Islet precursor cell (in vitro differentiated cells): Measurements from ENCODE around the gene CDV3.
"Not testable (repeated sequence)": the region's sequence is repeated elsewhere in the genome, so short reads cannot be mapped to it uniquely, and the experiment has no call there.

Experiments used
- DNase-seq: peaks from one replicate; pipeline ENCODE4 v3.0.0-alpha.2; 2018

The CDV3 gene

GRCh38 chr3:133573629-133574194 lies at the start of gene CDV3:
TSS of gene CDV3 (plus strand) at chr3:133573686. CDS start at chr3:133574045, 359 bp downstream.
- peak; percentile 53 for DNase-seq

- not testable (repeated sequence) for DNase-seq
These were observed 49.7 kb upstream of the CDV3 start for GRCh38 chr3:133523758-133524157.

DNA sequence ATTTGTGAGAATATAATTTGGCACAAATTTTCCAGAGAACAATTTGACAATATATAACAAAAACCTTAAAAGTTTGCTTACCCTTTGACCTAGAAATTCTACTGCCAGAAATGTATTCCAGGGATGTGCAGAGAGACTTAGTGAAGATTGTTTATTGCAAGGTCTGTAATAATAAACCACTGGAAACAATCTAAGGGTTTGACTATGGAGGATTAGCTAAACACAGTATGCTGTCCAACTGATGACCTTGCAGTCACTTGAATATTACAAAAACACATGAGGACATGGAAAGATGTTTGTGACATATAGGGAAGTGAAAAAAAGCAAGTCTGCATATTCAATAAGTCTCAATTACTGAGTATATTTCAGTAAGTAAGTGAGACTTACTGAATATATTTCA lies 48.1 kb upstream of the CDV3 start:
- DNase-seq = no peak

DNA sequence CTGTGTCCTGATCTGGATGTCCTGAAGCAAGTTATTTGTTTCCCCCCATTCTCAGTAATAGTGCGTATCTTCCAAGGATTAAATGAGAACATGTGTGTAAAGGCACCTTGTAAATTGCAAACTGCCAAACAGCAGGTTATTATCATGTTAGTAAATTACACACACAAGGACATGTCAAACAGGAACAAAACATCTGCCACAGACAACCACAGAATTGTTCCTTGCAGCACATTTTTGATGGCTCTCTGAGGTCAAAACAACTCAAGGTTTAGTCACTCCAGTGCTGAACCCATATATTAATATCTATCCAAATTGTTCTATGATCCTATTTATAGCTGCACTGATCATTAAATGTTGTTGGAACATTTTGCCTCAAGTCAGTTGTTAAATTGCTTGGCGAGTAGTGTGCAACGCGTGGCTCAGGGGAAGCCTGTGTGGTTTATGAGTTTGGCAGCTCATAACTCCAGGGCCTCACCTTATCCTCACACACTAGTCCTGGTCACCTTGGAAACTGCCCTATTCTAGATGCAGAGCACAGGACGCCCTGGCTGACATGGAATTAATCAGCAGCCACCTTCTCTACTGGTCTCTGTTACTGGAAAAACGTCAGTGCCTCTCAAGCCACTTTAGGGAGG lies 46.3 kb upstream of the CDV3 start:
- DNase-seq = no peak

- no peak for DNase-seq
These were observed 43.7 kb upstream of the CDV3 start for GRCh38 chr3:133529809-133530208.

GRCh38 chr3:133531981-133532380 lies 41.5 kb upstream of the CDV3 start:
- no peak for DNase-seq

GRCh38 chr3:133532951-133533350 lies 40.5 kb upstream of the CDV3 start:
- no peak for DNase-seq

DNA sequence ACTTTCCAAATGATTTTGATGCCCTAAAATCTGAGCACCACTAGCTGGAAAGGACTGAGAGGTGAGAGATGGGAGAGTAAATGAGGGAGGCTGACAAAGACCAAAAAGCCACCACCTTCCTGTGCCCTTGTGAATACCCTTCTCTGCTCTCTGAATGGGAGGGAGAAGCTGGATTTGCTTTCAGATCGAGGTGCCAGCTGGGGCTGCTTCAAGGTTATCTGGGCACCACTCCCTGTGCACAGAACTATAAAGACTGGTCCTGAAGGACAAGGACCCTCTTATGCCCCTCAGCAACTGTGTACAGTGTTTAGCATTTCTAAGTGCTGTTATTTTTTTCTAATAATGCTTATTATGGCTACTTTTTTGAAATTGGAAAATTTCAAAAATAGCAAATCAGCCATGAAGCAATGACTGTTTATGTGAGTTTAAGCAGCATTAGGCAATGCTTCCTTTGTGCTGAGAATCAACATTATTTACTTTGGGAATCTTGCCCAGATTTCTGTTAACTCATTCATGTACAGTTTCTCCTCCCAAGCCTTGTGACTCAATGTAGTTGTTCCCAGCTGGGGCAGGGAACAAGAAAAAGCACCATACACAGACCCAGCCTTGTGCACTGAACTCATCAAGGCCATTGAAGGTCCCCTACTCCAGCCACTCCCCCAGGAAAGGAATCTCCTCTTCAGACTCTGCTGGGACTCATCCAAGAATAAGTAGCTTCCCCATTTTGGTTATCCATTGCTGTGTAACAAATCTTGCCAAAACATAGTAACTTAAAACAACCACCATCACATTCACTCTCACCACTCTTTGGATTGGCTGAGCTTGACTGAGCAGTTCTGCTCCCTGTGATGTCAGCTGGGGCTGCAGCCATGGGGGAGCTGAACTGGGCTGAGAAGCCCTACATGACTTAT lies 37.3 kb upstream of the CDV3 start:
- DNase-seq = no peak

DNA sequence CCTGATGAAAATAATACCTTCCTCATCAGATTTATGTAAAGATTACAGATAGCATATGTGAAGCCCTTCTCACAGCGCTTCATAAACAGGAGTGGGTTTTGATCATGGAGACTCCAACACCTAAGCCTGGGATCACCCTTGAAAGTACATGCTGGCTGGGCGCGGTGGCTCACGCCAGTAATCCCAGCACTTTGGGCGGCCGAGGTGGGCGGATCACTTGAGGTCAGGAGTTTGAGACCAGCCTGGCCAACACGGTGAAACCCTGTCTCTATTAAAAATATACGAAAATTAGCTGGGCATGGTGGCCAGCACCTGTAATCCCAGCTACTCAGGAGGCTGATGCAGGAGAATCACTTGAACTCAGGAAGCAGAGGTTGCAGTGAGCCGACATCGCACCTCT lies 36.4 kb upstream of the CDV3 start:
- DNase-seq = not testable (repeated sequence)

GRCh38 chr3:133538154-133538553 lies 35.3 kb upstream of the CDV3 start:
- DNase-seq = no peak

DNA sequence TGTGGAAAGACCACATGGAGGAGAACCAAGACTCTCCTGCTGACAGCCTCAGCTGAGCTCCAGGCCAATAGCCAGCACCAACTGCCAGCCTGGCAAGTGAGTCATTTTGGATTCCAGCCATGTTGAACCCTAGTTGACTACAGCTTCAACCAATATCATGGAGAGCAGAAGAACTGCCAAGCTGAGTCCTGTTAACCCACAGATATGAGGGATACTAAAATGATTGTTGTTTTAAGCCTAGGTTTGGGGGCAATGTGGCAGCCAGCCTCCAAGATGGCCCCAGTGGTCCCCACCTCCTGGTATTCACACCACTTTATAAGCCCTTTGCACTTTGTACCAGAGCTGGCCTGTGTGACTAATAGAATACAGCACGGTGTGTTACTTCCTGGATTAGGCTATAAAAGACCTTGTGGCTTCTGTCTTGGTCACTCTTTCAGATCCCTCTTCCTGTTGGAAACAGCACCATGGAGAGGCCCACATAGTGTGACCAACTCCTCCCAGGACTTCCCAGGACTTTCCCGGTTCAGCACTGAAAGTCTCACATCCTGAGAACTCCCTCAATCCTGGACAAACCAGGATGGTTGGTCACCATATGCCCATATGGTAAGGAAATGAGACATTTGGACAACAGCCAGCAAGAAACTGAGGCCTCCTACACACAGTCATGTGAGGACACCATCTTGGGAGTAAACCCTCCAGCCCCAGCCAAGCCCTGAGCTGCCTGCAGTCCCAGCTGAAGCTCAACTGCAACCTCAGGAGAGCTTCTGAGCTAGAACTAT lies 32.4 kb upstream of the CDV3 start:
- DNase-seq = no peak

GRCh38 chr3:133542871-133543270 lies 30.6 kb upstream of the CDV3 start:
- no peak for DNase-seq

GRCh38 chr3:133544983-133545382 lies 28.5 kb upstream of the CDV3 start:
- not testable (repeated sequence) for DNase-seq

DNA sequence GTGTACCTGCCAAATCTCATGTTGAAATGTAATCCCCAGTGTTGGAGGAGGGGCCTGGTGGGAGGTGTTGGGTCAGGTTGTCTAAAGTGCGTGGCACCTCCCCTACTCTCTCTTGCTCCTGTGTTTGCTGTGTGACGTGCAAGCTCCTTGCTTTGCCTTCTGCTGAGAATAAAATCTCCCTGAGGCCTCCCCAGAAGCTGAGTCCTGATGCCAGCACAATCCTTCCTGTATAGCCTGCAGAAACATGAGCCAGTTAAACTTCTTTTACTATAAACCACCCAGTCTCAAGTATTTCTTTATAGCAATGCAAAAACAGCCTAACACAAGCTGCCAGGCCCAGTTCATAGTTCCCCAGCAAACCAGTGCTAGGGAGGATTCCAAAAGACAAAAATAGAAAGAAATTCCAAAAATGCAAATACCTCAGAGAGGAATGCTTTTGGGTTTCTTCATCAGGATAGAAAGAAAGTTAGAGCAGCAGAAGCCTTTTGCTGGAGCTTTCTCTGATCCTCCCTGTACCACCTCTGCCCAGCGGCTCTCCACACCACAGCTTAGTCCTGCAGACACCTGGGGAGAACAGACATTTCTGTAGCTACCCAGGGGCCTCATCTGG lies 25.9 kb upstream of the CDV3 start:
- DNase-seq = peak; percentile 73

- no peak for DNase-seq
These were observed 25.4 kb upstream of the CDV3 start for GRCh38 chr3:133548090-133548489.

DNA sequence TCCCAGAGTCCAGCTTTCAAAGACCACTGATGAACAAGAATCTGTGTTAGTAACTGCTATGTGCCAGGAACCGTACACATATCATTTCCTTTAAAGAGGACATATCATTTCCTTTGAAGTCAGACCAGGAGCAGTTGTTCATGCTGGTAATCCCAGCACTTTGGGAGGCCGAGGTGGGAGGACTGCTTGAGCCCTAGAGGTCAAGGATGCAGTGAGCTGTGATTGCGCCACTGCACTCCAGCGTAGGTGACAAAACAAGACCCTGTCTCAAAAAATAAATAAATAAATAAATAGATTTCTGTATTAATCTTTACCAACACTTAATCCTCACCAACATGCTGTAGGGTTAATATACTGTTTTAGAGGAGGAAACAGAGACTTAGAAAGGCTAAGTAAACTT lies 23.9 kb upstream of the CDV3 start:
- no peak for DNase-seq

GRCh38 chr3:133551589-133551988 lies 21.9 kb upstream of the CDV3 start:
- DNase-seq = not testable (repeated sequence)

DNA sequence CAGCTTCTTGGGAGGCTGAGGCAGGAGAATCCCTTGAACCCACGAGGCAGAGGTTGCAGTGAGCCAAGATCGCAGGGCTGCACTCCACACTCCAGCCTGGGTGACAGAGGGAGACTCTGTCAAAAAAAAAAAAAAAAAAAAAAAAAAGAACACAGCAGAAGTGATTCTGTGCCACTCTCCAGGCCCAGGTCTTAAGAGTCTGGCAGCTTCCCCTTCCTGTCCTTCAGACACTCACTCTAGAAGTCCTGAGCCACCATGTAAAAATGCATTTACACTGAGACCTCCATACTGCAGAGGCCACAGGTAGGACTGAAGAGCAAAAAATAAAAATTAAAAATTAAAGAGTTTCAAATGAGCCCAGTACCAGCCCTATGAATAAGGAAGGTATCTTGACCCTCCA lies 11.8 kb upstream of the CDV3 start:
- DNase-seq = no peak

DNA sequence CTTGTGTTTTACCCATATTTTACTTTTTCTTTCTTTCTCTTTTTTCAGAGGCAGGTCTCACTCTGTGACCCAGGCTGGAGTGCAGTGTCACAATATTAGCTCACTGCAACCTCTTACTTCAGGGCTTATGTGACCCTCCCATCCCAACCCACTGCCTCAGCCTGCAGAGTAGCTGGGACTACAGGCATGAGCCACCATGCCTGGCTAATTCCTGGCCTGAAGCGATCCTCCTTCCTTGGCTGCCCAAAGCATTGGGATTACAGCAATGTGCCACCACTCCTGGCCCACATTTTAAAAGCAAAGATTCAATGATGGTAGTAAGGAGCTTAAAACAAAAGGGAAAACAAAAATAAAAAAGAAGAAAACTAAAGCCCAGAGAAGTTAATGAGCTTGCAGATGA lies 11.1 kb upstream of the CDV3 start:
- DNase-seq = no peak

GRCh38 chr3:133563186-133563591 lies 10.3 kb upstream of the CDV3 start:
- no peak for DNase-seq

GRCh38 chr3:133563816-133564215 lies 9.7 kb upstream of the CDV3 start:
- no peak for DNase-seq

DNA sequence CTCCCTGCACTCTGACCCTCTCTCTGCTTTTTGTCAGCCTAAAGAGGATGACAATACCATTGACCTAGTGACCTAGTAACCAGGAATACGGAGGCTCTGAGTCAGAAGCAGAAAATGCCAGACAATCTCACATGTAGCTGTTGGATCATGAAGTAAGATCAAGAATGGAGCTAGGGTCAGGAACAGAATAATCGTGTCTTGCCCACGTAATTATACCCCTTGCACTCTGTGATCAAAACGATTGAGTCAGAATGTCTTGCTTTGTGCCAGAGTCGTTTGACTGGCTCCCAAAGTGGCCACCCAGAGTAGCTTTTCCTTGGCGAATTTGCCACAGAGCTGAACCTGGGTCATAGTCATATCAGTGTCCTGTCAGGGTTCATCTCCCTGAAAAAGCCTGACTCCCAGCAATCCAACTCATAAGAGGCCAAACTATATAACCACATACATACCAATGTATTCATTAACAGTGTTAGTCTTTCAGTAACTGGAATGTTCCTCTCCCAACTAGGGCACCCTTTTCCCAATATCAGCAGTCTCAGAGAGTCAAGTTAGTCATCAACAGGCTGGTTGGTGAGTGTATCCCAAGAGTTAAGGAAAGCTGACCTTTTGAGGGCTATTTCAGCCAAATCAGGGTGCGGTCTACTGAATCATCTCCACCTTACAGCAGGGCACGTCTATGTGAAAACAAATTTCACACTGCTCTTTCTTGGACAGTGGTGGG lies 5.0 kb upstream of the CDV3 start:
- peak; percentile 87 for DNase-seq
